ENCODE results near the gene SMYD2.

The SMYD2 gene

DNA sequence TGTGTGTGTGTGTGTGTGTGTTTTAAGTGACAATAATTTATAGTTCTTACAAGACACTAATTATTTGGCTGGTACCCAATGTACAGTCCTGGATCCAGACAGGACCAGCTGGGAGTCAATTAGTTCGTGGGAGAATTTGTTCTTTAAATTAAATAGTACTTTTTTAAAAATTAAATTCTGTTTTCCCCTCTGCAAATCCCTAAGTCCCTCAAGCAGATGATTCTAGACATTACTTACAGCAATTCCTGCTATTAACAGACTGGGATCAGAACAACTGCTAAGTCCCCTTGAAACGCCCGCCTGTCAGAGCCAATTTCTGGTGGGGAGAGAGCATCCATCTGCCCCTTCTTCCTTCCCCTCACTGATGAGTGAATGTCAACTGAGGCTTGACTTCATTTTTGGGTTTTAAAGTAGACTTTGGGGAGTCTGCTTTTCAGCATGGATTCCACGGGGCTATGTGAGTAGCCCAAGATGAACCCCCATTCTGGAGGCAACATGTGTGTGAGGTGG lies 83.9 kb downstream of the SMYD2 start:
- intact Hi-C loops (cut with DNase I; ENCODE audit: low total_unique reads): no loop called here
- H3K4me3 ChIP-seq: no peak overlapping the region
- no peak overlapping the region for H3K27ac ChIP-seq
- H3K9me3 ChIP-seq: no peaks in the 10 kb centered on the region
- H3K27me3 ChIP-seq: no peaks in the 10 kb centered on the region
- H3K36me3 ChIP-seq: peaks cover 6 to 54% (median 24%) of the 10 kb centered on the region in 3 donors
- TF ChIP-seq, protein P1, sequence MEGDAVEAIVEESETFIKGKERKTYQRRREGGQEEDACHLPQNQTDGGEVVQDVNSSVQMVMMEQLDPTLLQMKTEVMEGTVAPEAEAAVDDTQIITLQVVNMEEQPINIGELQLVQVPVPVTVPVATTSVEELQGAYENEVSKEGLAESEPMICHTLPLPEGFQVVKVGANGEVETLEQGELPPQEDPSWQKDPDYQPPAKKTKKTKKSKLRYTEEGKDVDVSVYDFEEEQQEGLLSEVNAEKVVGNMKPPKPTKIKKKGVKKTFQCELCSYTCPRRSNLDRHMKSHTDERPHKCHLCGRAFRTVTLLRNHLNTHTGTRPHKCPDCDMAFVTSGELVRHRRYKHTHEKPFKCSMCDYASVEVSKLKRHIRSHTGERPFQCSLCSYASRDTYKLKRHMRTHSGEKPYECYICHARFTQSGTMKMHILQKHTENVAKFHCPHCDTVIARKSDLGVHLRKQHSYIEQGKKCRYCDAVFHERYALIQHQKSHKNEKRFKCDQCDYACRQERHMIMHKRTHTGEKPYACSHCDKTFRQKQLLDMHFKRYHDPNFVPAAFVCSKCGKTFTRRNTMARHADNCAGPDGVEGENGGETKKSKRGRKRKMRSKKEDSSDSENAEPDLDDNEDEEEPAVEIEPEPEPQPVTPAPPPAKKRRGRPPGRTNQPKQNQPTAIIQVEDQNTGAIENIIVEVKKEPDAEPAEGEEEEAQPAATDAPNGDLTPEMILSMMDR (IDR thresholded peaks at IDR 0.05): no peak
- peaks cover 0 to 48% (median 20%) of the 10 kb centered on the region in 4 donors for H3K4me1 ChIP-seq
- DNase-seq: no peak

DNA sequence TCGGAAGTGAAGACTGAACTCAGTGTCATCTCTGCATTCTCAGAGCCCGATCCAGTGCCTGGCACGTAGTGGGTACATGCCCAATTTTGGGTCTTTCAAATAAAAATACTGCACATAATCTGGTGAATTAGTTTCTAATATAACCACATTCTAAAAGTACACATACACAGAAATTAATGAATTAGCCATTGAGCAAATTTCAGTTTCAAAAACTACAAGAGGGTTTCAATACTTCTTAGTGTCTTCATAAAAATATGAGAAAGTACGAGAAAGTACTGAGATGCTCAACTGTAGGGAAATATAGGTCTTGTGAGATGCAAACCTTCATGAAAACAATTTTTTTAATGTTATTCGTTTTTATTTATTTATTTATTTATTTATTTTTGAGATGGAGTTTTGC lies 86.9 kb downstream of the SMYD2 start:
- H3K27me3 ChIP-seq: no peaks in the 10 kb centered on the region
- intact Hi-C loops (cut with DNase I; ENCODE audit: low total_unique reads): no loop called here
- TF ChIP-seq, protein P1 (IDR thresholded peaks at IDR 0.05): no peak
- H3K4me1 ChIP-seq: peaks cover 0 to 40% (median 10%) of the 10 kb centered on the region in 4 donors
- no peaks in the 10 kb centered on the region for H3K9me3 ChIP-seq
- H3K36me3 ChIP-seq: peaks cover 11 to 66% (median 27%) of the 10 kb centered on the region in 3 donors
- DNase-seq: no peak
- H3K4me3 ChIP-seq: no peak overlapping the region
- H3K27ac ChIP-seq: no peak overlapping the region

DNA sequence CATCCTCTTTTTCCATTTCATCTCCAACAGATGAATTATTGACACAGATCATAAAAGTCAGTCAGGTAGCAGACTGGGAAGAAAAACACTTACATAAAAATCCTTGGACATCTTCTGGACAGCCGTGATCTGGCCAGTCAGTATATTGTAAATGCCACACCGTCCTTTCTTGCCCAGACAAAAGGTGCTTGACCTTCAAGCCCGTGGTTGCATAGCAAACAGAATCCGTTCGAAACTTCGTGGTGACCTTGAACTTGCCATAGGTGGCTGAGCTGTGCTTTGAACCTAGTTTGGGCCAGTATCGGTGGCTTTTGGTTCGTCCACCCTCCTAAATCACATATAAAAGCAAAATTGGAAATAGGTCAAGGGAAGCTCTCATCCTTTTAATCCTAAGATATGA lies 88.4 kb downstream of the SMYD2 start:
- Histone ChIP-seq H3K27ac (no peak overlapping the region), H3K9me3 (no peaks in the 10 kb centered on the region), H3K4me3 (no peak overlapping the region), H3K27me3 (no peaks in the 10 kb centered on the region), H3K36me3 (peaks cover 11 to 56% (median 24%) of the 10 kb centered on the region in 3 donors), H3K4me1 (peaks cover 0 to 25% (median 5%) of the 10 kb centered on the region in 4 donors)
- no peak for DNase-seq
- TF ChIP-seq, protein P1 (IDR thresholded peaks at IDR 0.05): no peak
- intact Hi-C loops (cut with DNase I; ENCODE audit: low total_unique reads): no loop called here

DNA sequence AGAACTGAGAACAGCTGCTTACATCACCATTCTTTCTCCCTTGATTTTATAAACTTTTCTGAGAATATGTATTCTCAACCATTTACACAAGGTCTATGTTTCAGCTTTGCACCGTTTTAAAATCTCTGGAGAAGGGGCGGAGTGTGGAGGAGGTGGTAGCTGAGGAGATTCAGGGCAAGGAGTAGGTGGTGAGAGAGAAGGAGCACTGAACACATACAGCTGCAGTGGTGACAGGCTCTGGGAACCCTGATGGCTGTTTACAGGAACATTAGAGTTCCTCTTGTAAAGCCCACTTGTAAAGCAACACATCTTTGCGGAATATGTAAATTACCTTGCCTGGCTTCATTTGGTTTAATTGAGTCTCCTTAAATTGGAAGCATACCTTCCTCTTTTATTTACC lies 89.7 kb downstream of the SMYD2 start:
- Histone ChIP-seq H3K9me3 (no peaks in the 10 kb centered on the region), H3K27ac (no peak overlapping the region), H3K4me1 (peaks cover 0 to 17% (median 5%) of the 10 kb centered on the region in 4 donors), H3K27me3 (no peaks in the 10 kb centered on the region), H3K4me3 (no peak overlapping the region), H3K36me3 (peaks cover 11 to 54% (median 23%) of the 10 kb centered on the region in 3 donors)
- intact Hi-C loops (cut with DNase I; ENCODE audit: low total_unique reads): no loop called here
- TF ChIP-seq, protein P1 (IDR thresholded peaks at IDR 0.05): no peak
- DNase-seq: no peak

DNA sequence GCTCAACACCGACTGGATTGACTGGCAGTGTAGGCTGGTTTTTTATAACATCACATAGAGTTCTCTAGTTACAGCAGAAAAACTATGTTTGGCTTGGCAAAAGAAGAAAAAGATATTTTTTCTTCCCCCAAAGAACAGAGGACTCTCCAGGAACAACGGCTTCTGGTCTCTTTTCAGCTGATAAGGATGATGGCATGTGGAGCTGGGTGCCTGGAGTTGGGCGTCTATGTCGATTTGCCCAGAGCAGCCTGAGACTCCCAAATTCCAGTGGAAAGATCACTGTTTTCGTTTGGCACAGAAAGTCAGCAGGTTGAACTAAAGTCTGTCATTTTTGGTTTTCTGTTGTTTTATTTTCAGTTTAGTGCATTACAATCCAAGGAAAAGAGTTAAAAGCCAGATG lies 91.1 kb downstream of the SMYD2 start:
- TF ChIP-seq, protein P1 (IDR thresholded peaks at IDR 0.05): no peak
- H3K36me3 ChIP-seq: peaks cover 11 to 53% (median 23%) of the 10 kb centered on the region in 3 donors
- peak overlapping the region in 1 of 2 donors; percentile 8 for H3K27ac ChIP-seq
- H3K4me1 ChIP-seq: peaks cover 0 to 19% (median 5%) of the 10 kb centered on the region in 4 donors
- H3K27me3 ChIP-seq: no peaks in the 10 kb centered on the region
- H3K4me3 ChIP-seq: no peak overlapping the region
- intact Hi-C loops (cut with DNase I; ENCODE audit: low total_unique reads): no loop called here
- H3K9me3 ChIP-seq: no peaks in the 10 kb centered on the region
- no peak for DNase-seq

DNA sequence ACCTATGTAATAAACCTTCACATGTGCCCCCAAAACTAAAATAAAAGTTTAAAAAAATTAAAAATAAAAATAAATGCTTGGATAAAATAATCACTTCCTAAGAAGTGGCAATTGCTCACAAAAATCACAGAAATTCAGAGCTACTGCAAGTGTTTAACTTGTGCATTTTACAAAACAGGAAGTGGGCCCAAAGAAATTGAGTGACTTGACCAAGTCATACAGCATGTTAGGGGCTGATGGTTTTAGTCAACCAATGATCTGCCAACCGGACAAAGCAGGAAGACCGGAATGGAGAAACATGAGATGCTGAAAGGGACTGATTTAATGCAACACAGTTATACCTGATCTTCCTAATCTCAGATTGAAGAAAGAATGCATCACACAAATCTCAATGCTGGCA lies 96.5 kb downstream of the SMYD2 start:
- intact Hi-C loops (cut with DNase I; ENCODE audit: low total_unique reads): no loop called here
- peaks cover 0 to 20% (median 13%) of the 10 kb centered on the region in 3 donors for H3K36me3 ChIP-seq
- H3K9me3 ChIP-seq: no peaks in the 10 kb centered on the region
- DNase-seq: no peak
- peaks cover 0 to 22% (median 6%) of the 10 kb centered on the region in 4 donors for H3K4me1 ChIP-seq
- no peak overlapping the region for H3K4me3 ChIP-seq
- TF ChIP-seq, protein P1 (IDR thresholded peaks at IDR 0.05): no peak
- no peaks in the 10 kb centered on the region for H3K27me3 ChIP-seq
- H3K27ac ChIP-seq: peak overlapping the region; percentile 24 to 25
